Karpas-422 (cell line): ENCODE data around the gene PRDM16. TPM values are rescaled to one million over a fixed set of nuclear protein-coding genes. Genes with fewer than 3 reads are reported as not detected.

Experiments
- DNase-seq: peaks from one replicate; pipeline ENCODE4 v3.0.0-alpha.2; 2015
- H2AFZ ChIP-seq: fragments of 200-600 bp; sonication (generic); 2 replicates; pipeline ENCODE4 v1.6.1; 2014; ENCODE audit warnings: antibody characterized with exemption, low read length, mixed read lengths
- H3K27ac ChIP-seq: fragments of 200-600 bp; sonication (generic); 2 replicates; pipeline ENCODE4 v1.5.1; 2014; ENCODE audit warnings: mild to moderate bottlenecking, low read length, moderate library complexity
- H3K27me3 ChIP-seq: fragments of 200-600 bp; sonication (generic); 2 replicates; pipeline ENCODE4 v1.6.1; 2014; ENCODE audit warnings: low read length, mixed read lengths
- H3K36me3 ChIP-seq: fragments of 200-600 bp; sonication (generic); 2 replicates; pipeline ENCODE4 v1.6.1; 2014; ENCODE audit warnings: low read length, mixed read lengths; ENCODE audit not compliant: insufficient read depth
- H3K4me1 ChIP-seq: fragments of 200-600 bp; sonication (generic); 2 replicates; pipeline ENCODE4 v1.6.1; 2014; ENCODE audit warnings: mild to moderate bottlenecking, low read length, mixed read lengths
- H3K4me2 ChIP-seq: fragments of 200-600 bp; sonication (generic); 2 replicates; pipeline ENCODE4 v1.6.1; 2014; ENCODE audit warnings: low read length, low read depth, mild to moderate bottlenecking; ENCODE audit not compliant: poor library complexity, severe bottlenecking
- H3K4me3 ChIP-seq: fragments of 200-600 bp; sonication (generic); 2 replicates; pipeline ENCODE4 v1.5.1; 2014; ENCODE audit warnings: mild to moderate bottlenecking, antibody characterized with exemption, low read length, mixed read lengths
- H3K79me2 ChIP-seq: fragments of 200-600 bp; sonication (generic); 2 replicates; pipeline ENCODE4 v1.6.1; 2014; ENCODE audit warnings: mild to moderate bottlenecking, low read length, mixed read lengths
- H3K9ac ChIP-seq: fragments of 200-600 bp; sonication (generic); 2 replicates; pipeline ENCODE4 v1.6.0; 2014; ENCODE audit warnings: low read length
- H3K9me2 ChIP-seq: fragments of 200-600 bp; sonication (generic), shearing (Covaris generic); replicated peaks from 2 replicates; pipeline ENCODE4 v1.6.0; 2014; ENCODE audit warnings: mild to moderate bottlenecking, low read length, moderate library complexity; ENCODE audit not compliant: insufficient read depth
- H3K9me3 ChIP-seq: fragments of 300-700, 200-600 bp; sonication (generic); 2 replicates; pipeline ENCODE4 v1.6.1; 2014; ENCODE audit warnings: low read length, mixed read lengths
- H4K20me1 ChIP-seq: fragments of 200-600 bp; sonication (generic); 2 replicates; pipeline ENCODE4 v1.6.1; 2014; ENCODE audit warnings: mild to moderate bottlenecking, antibody characterized with exemption, low read length, low read depth; ENCODE audit not compliant: insufficient read depth
- total RNA-seq: library from RNA; depleted of rRNA; stranded (reverse); fragments of >200 nt; shearing (Covaris generic); gene quantifications from 2 replicates; pipeline ENCODE4 v1.2.3, GENCODE V29; 2014; ENCODE audit warnings: low replicate concordance; rRNA removed

The PRDM16 gene
- total RNA-seq, 1 experiment from 2014 or later, result not detected

DNA sequence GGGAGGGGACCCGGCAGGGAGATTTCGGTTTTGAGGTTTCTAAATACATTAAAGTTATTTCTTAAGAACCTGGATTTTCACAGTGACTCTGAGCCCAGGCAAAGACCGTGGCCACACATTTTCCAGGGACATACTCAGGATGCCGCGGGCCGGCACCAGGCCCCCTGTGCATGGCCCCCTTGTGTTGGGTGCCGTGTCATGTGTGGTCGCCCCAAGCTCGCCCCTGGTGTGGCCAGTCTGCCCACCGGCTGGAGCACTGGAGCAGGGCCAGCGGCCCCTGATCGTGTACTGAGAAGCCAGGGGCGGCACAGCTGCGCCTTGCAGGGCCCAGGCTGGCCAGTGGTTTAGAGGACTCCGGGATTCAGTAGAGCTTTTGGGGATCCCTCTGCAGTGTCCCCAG, 412.0 kb downstream of the PRDM16 start:
- H3K4me1 ChIP-seq, result no peaks in the 10 kb centered on the region
- H3K9me2 ChIP-seq, result no peaks in the 10 kb centered on the region
- H3K9me3 ChIP-seq, result no peaks in the 10 kb centered on the region
- H3K4me2 ChIP-seq, result no peak overlapping the region
- no peak overlapping the region for H3K9ac ChIP-seq
- H3K4me3 ChIP-seq, result no peak overlapping the region
- H3K36me3 ChIP-seq, result no peaks in the 10 kb centered on the region
- H3K27me3 ChIP-seq, result no peaks in the 10 kb centered on the region
- H3K79me2 ChIP-seq, result no peaks in the 10 kb centered on the region
- no peaks in the 10 kb centered on the region; the same call in 1 of the 2 replicates for H4K20me1 ChIP-seq
- DNase-seq, result no peak
- H2AFZ ChIP-seq, result no peak overlapping the region
- H3K27ac ChIP-seq, result no peak overlapping the region

DNA sequence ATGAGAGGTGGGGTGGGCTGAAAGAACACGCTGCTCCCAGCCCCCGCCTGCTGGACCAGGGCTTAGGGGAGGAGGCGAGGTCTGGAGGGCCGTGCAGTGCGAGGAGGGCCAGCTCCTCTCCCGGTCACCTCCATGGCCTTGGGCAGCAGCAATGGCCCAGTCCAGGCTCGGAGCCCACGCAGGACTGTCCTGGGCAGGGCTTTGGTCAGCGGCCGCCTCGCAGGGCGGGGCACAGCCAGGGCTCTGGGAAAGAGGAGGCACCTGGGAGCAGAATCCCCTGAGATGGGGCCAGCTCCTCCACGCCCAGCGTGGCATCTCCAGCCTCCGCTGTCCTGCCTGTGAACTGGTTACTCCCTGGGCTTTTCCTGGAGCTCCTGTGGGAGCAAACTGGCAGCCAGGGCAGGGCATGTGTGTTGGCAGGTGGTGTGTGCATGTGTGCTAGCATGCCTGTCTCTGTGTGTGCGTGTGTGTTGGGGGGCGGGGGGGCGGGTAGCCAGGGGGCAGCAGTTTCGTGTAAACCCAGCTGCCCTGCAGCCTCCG, 412.9 kb downstream of the PRDM16 start:
- no peaks in the 10 kb centered on the region for H3K27me3 ChIP-seq
- H3K4me2 ChIP-seq, result no peak overlapping the region
- no peaks in the 10 kb centered on the region for H3K4me1 ChIP-seq
- no peaks in the 10 kb centered on the region for H3K79me2 ChIP-seq
- no peak overlapping the region for H3K27ac ChIP-seq
- no peak for DNase-seq
- no peaks in the 10 kb centered on the region for H3K9me3 ChIP-seq
- no peak overlapping the region for H3K4me3 ChIP-seq
- H3K36me3 ChIP-seq, result no peaks in the 10 kb centered on the region
- H3K9ac ChIP-seq, result no peak overlapping the region
- H4K20me1 ChIP-seq, result no peaks in the 10 kb centered on the region; the same call in 1 of the 2 replicates
- H2AFZ ChIP-seq, result no peak overlapping the region
- H3K9me2 ChIP-seq, result no peaks in the 10 kb centered on the region

DNA sequence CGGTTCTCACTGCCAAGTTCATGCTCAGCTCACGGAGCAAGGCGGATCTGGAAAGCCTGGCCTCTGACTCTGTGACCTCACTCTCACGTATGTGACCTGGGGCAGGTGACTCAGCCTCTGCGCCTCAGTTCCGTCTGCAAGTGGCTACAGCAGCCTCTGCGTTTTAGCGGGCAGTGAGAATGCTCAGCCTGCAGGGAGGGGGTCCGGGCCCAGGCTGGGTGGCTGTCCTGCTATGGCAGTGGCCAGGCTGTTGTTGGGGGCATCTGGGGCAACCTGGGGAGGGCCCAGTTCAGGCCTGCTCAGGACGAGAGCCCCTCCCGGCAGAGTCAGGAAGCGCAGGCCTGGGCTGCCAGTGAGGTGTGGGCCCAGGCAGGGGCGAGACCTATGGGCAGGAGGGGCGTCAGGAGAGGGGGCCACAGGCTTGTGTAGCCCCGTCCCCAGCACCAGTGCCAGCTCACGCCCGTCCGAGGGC, 413.4 kb downstream of the PRDM16 start:
- Histone ChIP-seq H3K4me3 (no peak overlapping the region), H3K27ac (no peak overlapping the region), H3K9ac (no peak overlapping the region), H2AFZ (no peak overlapping the region), H4K20me1 (no peaks in the 10 kb centered on the region; the same call in 1 of the 2 replicates), H3K36me3 (no peaks in the 10 kb centered on the region), H3K9me3 (no peaks in the 10 kb centered on the region), H3K9me2 (no peaks in the 10 kb centered on the region), H3K27me3 (no peaks in the 10 kb centered on the region), H3K4me1 (no peaks in the 10 kb centered on the region), H3K79me2 (no peaks in the 10 kb centered on the region), H3K4me2 (no peak overlapping the region)
- peak; percentile 59 for DNase-seq

DNA sequence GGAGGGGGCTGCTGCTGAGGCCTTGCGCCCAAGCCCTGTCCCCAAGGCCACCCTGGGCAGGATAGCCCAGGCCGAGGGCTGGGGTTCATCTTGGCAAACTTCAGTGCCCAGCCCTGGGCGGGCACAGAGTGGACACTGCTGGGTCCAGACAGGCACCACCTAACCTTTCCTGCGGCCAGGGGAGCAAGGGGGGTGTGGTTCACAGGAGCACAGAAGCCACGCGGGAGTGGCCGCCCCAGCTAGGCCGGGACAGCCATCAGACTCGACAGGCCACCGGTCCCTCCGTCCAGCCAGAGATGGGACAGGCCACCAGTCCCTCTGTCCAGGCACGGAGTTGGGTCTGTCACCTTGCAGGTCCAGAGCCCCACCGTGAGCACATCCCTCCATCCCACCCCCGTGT, 414.4 kb downstream of the PRDM16 start:
- Histone ChIP-seq H3K9ac (no peak overlapping the region), H3K27me3 (no peaks in the 10 kb centered on the region), H3K79me2 (no peaks in the 10 kb centered on the region), H3K27ac (no peak overlapping the region), H3K9me2 (no peaks in the 10 kb centered on the region), H4K20me1 (no peaks in the 10 kb centered on the region; the same call in 1 of the 2 replicates), H3K4me2 (no peak overlapping the region), H2AFZ (no peak overlapping the region), H3K9me3 (no peaks in the 10 kb centered on the region), H3K4me1 (no peaks in the 10 kb centered on the region), H3K4me3 (no peak overlapping the region), H3K36me3 (no peaks in the 10 kb centered on the region)
- DNase-seq, result no peak

DNA sequence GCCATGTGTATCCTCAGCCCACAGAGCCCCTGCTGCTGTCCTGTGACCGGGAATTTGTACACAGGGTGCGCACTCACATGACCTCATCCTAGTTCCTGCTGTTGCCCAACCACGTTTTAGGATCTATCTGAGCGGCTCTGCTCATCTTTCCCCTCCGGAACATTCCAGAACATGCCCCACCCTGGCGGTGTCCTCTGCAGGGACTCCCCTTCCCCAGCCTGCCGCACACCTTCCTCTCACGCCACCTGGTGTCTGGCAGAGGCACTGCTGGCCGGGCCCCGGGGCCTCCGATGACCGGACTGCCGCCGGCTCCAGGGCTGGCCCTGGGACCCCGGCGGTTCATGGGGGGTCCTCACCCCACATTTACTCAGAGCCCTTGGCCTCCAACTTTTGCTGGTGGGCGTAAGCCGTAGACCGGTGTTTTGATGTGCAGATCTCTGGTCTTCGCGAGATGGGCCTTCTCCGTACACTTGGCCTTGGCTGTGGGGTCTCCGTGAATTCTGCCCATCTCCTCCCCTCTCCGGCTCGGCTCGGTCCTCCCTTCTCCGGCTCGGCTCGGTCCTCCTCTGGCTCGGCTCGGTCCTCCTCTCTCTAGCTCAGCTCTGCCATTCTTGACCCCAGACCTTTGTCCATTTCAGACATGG, 414.9 kb downstream of the PRDM16 start:
- no peaks in the 10 kb centered on the region for H3K9me2 ChIP-seq
- no peaks in the 10 kb centered on the region for H3K79me2 ChIP-seq
- no peak overlapping the region for H3K4me3 ChIP-seq
- DNase-seq, result peak; percentile 69
- no peaks in the 10 kb centered on the region; the same call in 1 of the 2 replicates for H4K20me1 ChIP-seq
- no peaks in the 10 kb centered on the region for H3K9me3 ChIP-seq
- H3K27me3 ChIP-seq, result no peaks in the 10 kb centered on the region
- no peak overlapping the region for H3K4me2 ChIP-seq
- no peak overlapping the region for H3K9ac ChIP-seq
- no peak overlapping the region for H3K27ac ChIP-seq
- no peaks in the 10 kb centered on the region for H3K36me3 ChIP-seq
- H2AFZ ChIP-seq, result no peak overlapping the region
- no peaks in the 10 kb centered on the region for H3K4me1 ChIP-seq

DNA sequence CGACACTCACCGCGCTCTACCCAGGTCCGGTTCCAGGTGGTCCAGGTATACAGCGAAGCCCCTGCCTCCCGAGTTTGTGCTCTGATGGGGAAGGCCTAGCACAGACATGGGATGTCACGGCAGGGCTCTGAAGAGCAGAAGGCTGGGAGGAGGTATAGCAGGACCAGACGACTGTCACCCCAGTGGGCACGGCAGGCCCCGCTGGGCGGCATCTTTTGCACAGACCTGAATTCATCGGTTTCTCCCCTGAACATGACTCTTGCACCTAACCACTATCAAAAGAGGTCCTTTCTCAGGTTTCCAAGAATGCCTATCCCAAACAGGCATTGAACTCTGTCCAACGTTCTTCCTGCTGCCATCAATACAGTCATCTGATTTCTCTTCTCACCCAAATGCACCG, 416.0 kb downstream of the PRDM16 start:
- Histone ChIP-seq H3K27ac (no peak overlapping the region), H2AFZ (no peak overlapping the region), H3K9ac (no peak overlapping the region), H4K20me1 (no peaks in the 10 kb centered on the region), H3K9me3 (no peaks in the 10 kb centered on the region), H3K36me3 (no peaks in the 10 kb centered on the region), H3K4me2 (no peak overlapping the region), H3K4me3 (no peak overlapping the region), H3K27me3 (no peaks in the 10 kb centered on the region), H3K4me1 (no peaks in the 10 kb centered on the region), H3K9me2 (no peaks in the 10 kb centered on the region), H3K79me2 (no peaks in the 10 kb centered on the region)
- no peak for DNase-seq

Other genes starting within 250 kb of the PRDM16 start
- not detected in 2 replicates for gene ACTRT2, start 47.7 kb upstream of the PRDM16 start, total RNA-seq